PFSK-1 (cell line): ENCODE results near the gene ATP5PB.

Experiments
- FOXP2 ChIP-seq: optimal IDR thresholded peaks from 2 replicates; pipeline ENCODE3; 2011; ENCODE audit warnings: borderline replicate concordance, control low read depth, inconsistent platforms; ENCODE audit not compliant: insufficient read depth; ENCODE audit errors: extremely low read length, extremely low read depth
- SIN3A ChIP-seq: IDR thresholded peaks from 2 replicates; pipeline ENCODE4 v1.6.1; 2012; ENCODE audit warnings: mild to moderate bottlenecking, low read length, moderate library complexity, borderline replicate concordance; ENCODE audit not compliant: insufficient read depth
- TAF1 ChIP-seq: IDR thresholded peaks from 2 replicates; pipeline ENCODE4 v1.6.1; 2012; ENCODE audit warnings: low read length, control low read depth, borderline replicate concordance; ENCODE audit not compliant: insufficient read depth

DNA sequence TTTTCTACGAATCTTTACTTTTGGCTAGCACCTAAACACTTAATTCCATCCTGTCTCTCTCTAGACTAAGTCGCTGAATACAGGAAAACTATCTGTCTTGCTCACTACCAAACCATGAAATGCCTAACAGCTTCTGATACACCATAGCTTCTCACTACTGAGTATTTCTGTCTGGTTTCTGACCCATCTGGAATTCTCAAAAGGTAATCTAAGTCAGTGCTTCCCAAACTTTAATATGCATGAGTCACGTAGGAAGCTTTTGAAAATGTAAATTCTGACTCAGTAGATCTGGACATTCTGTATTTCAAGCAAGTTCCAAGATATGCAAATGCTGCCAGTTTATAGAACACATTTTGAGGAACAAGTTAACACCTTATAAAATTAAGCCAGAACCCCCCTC is 12.5 kb upstream of the ATP5PB start:
- TF ChIP-seq SIN3A (no peak), FOXP2 (no peak), TAF1 (no peak)
